Prostate gland (tissue), 2 donors: Measurements from ENCODE around the gene ANO2. TPM values are rescaled to one million over a fixed set of nuclear protein-coding genes. Genes with fewer than 3 reads are reported as not detected.

Experiments used
- DNase-seq: peaks from one replicate; pipeline ENCODE4 v3.0.0-alpha.2; 2019; ENCODE audit warnings: low spot score
- H3K27ac ChIP-seq, 2 donors: fragments of 200-600 bp; sonication (generic); 2 replicates each; pipeline ENCODE4 v1.5.1; 2017 to 2019
- H3K27me3 ChIP-seq: fragments of 200-600 bp; sonication (generic); replicated peaks from 2 replicates; pipeline ENCODE4 v1.5.1; 2019; ENCODE audit not compliant: insufficient read depth
- H3K36me3 ChIP-seq, 2 donors: fragments of 200-600 bp; sonication (generic); 1 replicate in 1 of 2; 2 replicates in 1 of 2; pipeline versions ENCODE4 v1.5.1 to v1.8.1; 2017 to 2019
- H3K4me1 ChIP-seq: fragments of 200-600 bp; sonication (generic); replicated peaks from 2 replicates; pipeline ENCODE4 v1.5.1; 2019
- H3K4me3 ChIP-seq, 2 donors: fragments of 200-600 bp; sonication (generic); 2 replicates each; pipeline ENCODE4 v1.5.1; 2017 to 2019
- H3K9me3 ChIP-seq: fragments of 200-600 bp; sonication (generic); 2 replicates; pipeline ENCODE4 v1.5.1; 2017
- CTCF ChIP-seq, 4 experiments: fragments of 200-600 bp in 2 of 4; fragments of 450-650 bp in 2 of 4; sonication (generic) in 2 of 4; IDR thresholded peaks; 1 replicate in 3 of 4; 2 replicates in 1 of 4; pipeline ENCODE4 v1.5.1; 2016 to 2019; ENCODE audit warnings: antibody characterized with exemption in 4 of 4, mild to moderate bottlenecking in 2 of 4, moderate library complexity in 2 of 4
- POLR2A ChIP-seq: fragments of 450-650 bp; IDR thresholded peaks from one replicate; pipeline ENCODE4 v1.6.1; 2016; ENCODE audit warnings: antibody characterized with exemption, mild to moderate bottlenecking
- POLR2AphosphoS5 ChIP-seq: sonication (generic); formaldehyde crosslinking; IDR thresholded peaks from one replicate; pipeline ENCODE4 v1.6.1; 2017; ENCODE audit warnings: antibody characterized with exemption
- WGBS: methylation state at CpG from one replicate; pipeline ENCODE4 v1.1.5; 2018; 5-methylcytosine and 5-hydroxymethylcytosine counted together
- intact Hi-C: fragments of 100-400 bp; cut with DNase I; formaldehyde crosslinking; loops from one replicate; pipeline ENCODE4 v1.14.2; 2022
- total RNA-seq, 2 donors: library from RNA; depleted of rRNA; stranded (reverse); fragments of >200 nt; gene quantifications; one replicate each; pipeline ENCODE4 v1.1.0, GENCODE V29; 2016

Gene ANO2
- total RNA-seq, 2 donors from 2014 or later, result 0.64 to 7.0 TPM

- Histone ChIP-seq H3K4me1 (no peaks in the 10 kb centered on the region), H3K27ac (no peak overlapping the region), H3K9me3 (no peaks in the 10 kb centered on the region), H3K4me3 (no peak overlapping the region), H3K27me3 (no peaks in the 10 kb centered on the region), H3K36me3 (no peaks in the 10 kb centered on the region)
- intact Hi-C loops, result no loop called here
- no peak for DNase-seq
- 89% methylated on average over 9 of the region's 9 CpGs for WGBS
- TF ChIP-seq POLR2AphosphoS5, result no peak
- no peak for TF ChIP-seq CTCF (IDR thresholded peaks at IDR 0.05)
- TF ChIP-seq POLR2A, result no peak
Measured at GRCh38 chr12:5809586-5809985, 135.5 kb downstream of the ANO2 start.

- intact Hi-C loops, result no loop called here
- 76% methylated on average over 4 of the region's 4 CpGs for WGBS
- H3K27me3 ChIP-seq, result no peaks in the 10 kb centered on the region
Measured at GRCh38 chr12:5808981-5809380, 136.1 kb downstream of the ANO2 start.

GRCh38 chr12:5807514-5808219 lies 137.4 kb downstream of the ANO2 start:
- 76% methylated on average over 8 of the region's 8 CpGs for WGBS

More at GRCh38 chr12:5808981-5809380, 136.1 kb downstream of the ANO2 start:
- H3K27ac ChIP-seq, result no peak overlapping the region
- no peak for DNase-seq
- no peak for TF ChIP-seq POLR2A
- no peak for TF ChIP-seq CTCF (IDR thresholded peaks at IDR 0.05)
- no peak for TF ChIP-seq POLR2AphosphoS5
- no peak overlapping the region for H3K4me3 ChIP-seq
- H3K4me1 ChIP-seq, result no peaks in the 10 kb centered on the region
- no peaks in the 10 kb centered on the region for H3K9me3 ChIP-seq
- no peaks in the 10 kb centered on the region for H3K36me3 ChIP-seq

GRCh38 chr12:5807090-5807414 lies 138.0 kb downstream of the ANO2 start:
- intact Hi-C loops, result no loop called here
- Histone ChIP-seq H3K27ac (no peak overlapping the region), H3K27me3 (no peaks in the 10 kb centered on the region), H3K9me3 (no peaks in the 10 kb centered on the region), H3K4me3 (no peak overlapping the region), H3K36me3 (no peaks in the 10 kb centered on the region), H3K4me1 (no peaks in the 10 kb centered on the region)
- DNase-seq, result no peak
- TF ChIP-seq CTCF (IDR thresholded peaks at IDR 0.05) (no peak), POLR2AphosphoS5 (no peak), POLR2A (no peak)
- 87% methylated on average over 6 of the region's 6 CpGs for WGBS

More at GRCh38 chr12:5807514-5808219, 137.4 kb downstream of the ANO2 start:
- TF ChIP-seq CTCF (IDR thresholded peaks at IDR 0.05), result no peak
- no peak for TF ChIP-seq POLR2A
- no peak for TF ChIP-seq POLR2AphosphoS5
- no peaks in the 10 kb centered on the region for H3K9me3 ChIP-seq
- no peaks in the 10 kb centered on the region for H3K4me1 ChIP-seq
- H3K4me3 ChIP-seq, result no peak overlapping the region
- no peak for DNase-seq
- H3K36me3 ChIP-seq, result no peaks in the 10 kb centered on the region
- H3K27me3 ChIP-seq, result no peaks in the 10 kb centered on the region
- no peak overlapping the region for H3K27ac ChIP-seq
- intact Hi-C loops, result no loop called here

- TF ChIP-seq POLR2A (no peak), CTCF (IDR thresholded peaks at IDR 0.05) (no peak), POLR2AphosphoS5 (no peak)
- no peaks in the 10 kb centered on the region for H3K4me1 ChIP-seq
- H3K36me3 ChIP-seq, result no peaks in the 10 kb centered on the region
- 63% methylated on average over 10 of the region's 10 CpGs for WGBS
- intact Hi-C loops, result no loop called here
- H3K27me3 ChIP-seq, result no peaks in the 10 kb centered on the region
- H3K9me3 ChIP-seq, result no peaks in the 10 kb centered on the region
- no peak for DNase-seq
- H3K27ac ChIP-seq, result no peak overlapping the region
- H3K4me3 ChIP-seq, result no peak overlapping the region
Measured at GRCh38 chr12:5806371-5807089, 138.5 kb downstream of the ANO2 start.
